NCI-H748 treated with DMSO at 0.1 percent for 48 hours (cell line): ENCODE data around the gene OR11G2.
"Not testable (repeated sequence)": the region's sequence is repeated elsewhere in the genome, so short reads cannot be mapped to it uniquely, and the experiment has no call there.

Experiments used
- DNase-seq: peaks from one replicate; lab custom pipeline; 2025; lab: John Stamatoyannopoulos, UW

Gene OR11G2, protein sequence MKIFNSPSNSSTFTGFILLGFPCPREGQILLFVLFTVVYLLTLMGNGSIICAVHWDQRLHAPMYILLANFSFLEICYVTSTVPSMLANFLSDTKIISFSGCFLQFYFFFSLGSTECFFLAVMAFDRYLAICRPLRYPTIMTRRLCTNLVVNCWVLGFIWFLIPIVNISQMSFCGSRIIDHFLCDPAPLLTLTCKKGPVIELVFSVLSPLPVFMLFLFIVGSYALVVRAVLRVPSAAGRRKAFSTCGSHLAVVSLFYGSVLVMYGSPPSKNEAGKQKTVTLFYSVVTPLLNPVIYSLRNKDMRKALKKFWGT

DNA sequence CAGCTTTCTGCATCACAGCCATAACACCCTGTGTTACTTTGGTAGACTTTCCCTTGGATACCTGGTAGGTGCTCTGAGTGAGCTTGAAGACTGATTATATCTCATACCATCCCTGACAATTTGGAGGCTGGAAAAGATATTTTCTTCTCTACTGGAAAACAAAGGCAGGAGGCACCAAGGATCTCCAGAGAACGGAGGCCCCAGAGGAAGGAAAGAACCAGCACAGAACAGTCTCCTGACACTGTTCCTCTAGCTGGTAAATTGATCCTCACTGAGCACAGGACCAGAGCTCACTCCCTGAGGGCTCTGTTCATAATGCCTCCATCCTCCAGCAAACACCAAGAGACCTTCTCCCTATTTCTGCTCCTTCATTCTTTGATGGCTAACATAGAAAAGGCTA lies at the start of gene OR11G2:
Gene OR11G2, plus strand, starts transcription at position 301 of the 400 bp plus-strand sequence. CDS start 6,542 bp downstream, outside the sequence.
- no peak for DNase-seq

DNA sequence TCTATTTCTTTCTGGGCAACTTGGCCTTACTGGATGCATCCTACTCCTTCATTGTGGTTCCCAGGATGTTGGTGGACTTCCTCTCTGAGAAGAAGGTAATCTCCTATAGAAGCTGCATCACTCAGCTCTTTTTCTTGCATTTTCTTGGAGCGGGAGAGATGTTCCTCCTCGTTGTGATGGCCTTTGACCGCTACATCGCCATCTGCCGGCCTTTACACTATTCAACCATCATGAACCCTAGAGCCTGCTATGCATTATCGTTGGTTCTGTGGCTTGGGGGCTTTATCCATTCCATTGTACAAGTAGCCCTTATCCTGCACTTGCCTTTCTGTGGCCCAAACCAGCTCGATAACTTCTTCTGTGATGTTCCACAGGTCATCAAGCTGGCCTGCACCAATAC lies 46.8 kb upstream of the OR11G2 start:
- no peak for DNase-seq

DNA sequence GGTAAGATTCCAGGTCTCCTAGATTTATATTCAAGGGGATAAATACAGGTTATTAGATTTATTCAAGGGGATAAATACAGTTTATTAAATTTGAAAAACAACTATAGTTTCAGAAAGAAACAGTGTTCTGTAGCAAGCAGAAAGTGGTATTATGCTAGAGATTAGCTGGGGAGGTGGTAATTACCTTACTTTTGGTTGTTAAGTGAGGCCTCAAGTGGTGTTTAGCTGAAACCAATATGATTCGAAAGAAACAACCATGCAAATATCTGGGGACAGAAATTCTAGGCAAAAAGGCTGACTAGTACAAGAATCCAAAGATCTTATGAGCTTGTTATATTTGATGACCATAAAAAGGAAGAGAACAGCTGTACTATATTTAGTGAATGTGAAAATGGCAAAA lies 45.9 kb upstream of the OR11G2 start:
- no peak for DNase-seq

DNA sequence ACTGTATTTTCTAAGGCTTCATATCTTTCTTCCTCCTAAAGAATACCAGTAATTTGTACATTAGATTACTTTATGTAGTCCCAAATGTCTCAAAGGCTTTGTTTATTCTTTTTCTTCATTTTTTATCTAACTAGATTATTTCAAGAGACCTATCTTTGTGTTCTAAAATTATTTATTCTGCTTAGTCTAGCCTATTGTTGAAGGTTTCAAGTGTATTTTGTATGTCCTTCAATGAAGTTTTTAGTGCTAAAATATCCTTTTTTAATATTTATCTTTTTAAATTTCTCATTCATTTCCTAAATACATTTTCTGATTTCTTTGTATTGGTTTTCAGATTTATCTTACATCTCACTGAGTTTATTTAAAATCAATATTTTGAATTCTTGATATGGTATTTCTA lies 26.2 kb upstream of the OR11G2 start:
- no peak for DNase-seq

DNA sequence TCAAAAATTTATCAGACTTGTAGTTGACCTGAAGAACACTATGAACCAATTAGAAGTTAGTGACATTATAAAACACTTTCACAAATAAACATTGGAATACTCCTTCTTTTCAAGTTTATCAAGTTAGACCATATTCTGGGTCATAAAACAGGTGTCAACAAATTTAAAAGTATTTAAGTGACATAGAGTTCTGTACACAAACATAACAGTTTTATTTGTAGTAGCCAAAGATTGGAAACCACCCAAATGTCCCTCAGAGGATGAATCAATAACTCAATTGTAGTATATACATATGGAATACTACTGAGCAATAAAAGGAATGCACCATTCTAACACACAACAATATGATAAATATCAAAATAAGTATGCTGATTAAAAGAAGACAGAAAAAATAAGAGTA lies 23.6 kb upstream of the OR11G2 start:
- no peak for DNase-seq

DNA sequence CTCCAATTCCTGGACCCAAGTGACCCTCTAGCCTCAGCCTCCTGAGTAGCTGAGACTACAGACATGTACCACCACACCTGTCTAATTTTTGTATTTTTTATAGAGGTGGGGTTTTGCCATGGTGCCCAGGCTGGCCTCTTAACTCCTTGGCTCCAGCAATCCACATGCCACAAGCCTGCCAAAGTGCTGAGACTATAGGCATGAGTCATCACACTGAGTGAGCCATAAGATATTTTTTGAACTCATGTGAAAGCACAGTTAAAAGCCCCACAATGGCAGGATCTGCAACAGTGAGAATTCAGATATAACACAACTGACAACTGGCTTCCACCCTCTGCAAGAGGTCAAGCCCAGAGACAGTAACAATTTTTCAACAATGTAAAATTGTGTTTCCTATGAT lies 20.8 kb upstream of the OR11G2 start:
- DNase-seq, result not testable (repeated sequence)

DNA sequence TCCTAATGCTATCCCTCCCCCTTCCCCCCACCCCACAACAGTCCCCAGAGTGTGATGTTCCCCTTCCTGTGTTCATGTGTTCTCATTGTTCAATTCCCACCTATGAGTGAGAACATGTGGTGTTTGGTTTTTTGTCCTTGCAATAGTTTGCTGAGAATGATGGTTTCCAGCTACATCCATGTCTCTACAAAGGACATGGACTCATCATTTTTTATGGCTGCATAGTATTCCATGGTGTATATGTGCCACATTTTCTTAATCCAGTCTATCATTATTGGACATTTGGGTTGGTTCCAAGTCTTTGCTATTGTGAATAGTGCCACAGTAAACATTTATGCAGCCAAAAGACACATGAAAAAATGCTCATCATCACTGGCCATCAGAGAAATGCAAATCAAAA lies 16.5 kb upstream of the OR11G2 start:
- DNase-seq, result not testable (repeated sequence)

DNA sequence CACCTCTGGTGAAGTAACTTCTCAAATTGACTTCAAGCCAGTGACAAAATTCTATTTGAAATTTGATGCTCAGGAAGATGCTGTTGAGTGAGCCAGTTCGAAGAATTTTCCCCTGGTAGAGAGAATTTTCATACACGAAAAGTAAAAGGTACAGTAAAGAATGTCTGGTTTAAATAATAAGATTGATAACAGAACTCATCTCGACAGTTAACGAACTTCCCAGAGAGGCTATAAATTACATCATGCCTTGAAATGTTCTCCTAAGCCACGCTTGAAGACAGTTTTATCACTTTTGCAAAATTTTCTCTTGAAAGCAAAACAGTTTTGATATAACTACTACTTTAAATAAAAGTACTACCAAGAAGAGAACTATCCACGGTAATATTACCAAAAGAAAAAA lies 14.4 kb upstream of the OR11G2 start:
- DNase-seq, result no peak

DNA sequence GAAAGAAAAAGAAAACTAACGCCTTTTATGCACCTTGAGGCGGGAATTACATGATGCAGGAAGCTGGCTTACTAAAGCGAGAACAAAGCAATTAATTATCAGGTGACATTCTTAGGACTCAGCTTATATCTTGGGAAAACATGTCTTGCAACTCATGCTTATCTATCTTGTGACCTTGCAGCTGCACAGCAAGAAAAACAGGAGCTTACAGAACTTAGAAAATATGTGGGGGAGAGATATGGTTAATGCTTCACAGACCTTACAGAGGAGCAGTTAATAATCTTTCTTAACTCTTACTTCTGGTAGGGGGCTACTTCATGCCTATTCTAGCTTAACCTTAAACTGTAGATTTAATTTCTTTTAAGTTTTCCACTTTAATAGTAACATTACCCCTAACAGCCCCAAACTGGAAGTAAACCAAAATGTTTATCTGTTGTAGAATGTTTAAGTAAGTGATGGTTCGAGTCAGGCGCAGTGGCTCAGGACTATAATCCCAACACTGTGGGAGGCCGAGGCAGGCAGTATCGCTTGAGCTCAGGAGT lies 13.2 kb upstream of the OR11G2 start:
- no peak for DNase-seq

DNA sequence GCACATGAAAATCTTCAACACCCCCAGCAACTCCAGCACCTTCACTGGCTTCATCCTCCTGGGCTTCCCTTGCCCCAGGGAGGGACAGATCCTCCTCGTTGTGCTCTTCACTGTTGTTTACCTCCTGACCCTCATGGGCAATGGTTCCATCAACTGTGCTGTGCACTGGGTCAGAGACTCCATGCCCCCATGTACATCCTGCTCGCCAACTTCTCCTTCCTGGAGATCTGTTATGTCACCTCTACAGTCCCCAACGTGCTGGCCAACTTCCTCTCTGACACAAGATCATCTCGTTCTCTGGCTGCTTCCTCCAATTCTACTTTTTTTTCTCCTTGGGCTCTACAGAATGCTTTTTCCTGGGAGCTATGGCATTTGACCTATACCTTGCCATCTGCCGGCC lies 11.5 kb upstream of the OR11G2 start:
- no peak for DNase-seq

DNA sequence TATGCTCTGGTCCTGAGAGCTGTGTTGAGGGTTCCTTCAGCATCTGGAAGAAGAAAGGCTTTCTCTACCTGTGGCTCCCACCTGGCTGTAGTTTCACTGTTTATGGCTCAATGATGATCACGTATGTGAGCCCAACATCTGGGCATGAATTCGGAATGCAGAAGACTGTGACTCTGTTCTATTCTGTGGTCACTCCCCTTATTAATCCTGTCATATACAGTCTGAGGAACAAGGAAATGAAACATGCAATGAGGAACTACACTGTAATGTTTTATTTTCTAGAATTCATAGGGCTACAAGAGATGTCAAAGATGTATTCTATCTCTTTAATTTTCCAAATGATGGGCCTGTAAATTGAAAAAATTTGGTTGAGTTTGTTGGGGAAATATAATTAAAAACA lies 10.8 kb upstream of the OR11G2 start:
- no peak for DNase-seq

DNA sequence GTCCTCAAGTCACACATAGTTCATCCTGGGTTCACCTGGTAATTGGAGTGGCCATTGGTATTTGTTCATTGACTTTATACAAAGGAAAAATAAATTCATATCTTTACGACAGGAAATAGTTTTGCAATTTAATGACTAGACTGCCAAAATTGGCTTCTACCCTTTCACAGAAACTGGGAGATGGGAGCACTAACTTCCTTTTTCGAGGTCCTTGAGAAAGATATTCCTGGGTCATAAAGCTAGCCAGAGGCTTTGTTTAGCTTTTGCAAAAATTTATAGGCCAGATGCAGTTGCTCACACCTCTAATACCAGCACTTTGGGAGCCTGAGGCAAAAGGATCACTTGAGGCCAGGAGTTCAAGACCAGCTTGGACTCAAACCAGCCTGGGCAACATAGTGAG lies 10.2 kb upstream of the OR11G2 start:
- no peak for DNase-seq

DNA sequence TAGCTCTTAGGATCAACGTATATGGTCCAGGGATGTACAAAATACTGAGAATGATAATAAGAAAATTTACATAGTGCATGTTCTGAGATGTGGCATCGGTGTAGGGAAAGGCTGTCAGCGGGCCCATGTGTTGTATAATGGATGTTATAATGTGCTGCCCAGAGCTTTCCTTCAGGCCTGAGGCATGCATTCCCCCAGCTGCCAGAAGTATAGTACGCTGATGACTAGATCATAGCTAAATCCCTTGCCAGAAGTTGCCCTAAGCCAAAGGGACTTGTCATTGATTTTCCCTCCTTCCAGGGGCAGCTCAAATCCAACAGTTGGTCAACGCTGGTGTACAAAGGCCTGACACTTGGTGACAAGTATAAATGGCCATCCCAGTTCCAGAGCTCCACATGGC lies 6.5 kb upstream of the OR11G2 start:
- no peak for DNase-seq

DNA sequence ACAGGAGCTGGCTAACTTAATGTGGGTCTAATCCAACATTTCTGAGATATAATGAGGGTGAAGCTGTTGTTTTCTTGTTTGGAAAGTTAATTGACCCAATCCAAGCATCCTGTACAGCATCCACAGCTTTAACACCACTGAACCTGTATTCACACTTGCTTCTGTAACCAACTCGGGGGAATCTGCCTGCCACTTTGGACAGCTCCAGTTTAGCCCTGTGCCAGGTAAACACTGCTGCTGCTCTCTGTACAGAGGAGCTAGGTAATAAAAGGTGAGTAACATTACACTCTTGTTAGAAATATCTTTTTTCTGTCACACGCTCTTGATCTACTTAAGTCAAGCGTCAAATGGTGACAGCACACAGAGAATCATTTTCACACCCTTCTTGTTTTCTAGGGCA lies 700 bp downstream of the OR11G2 start:
- DNase-seq, result no peak

DNA sequence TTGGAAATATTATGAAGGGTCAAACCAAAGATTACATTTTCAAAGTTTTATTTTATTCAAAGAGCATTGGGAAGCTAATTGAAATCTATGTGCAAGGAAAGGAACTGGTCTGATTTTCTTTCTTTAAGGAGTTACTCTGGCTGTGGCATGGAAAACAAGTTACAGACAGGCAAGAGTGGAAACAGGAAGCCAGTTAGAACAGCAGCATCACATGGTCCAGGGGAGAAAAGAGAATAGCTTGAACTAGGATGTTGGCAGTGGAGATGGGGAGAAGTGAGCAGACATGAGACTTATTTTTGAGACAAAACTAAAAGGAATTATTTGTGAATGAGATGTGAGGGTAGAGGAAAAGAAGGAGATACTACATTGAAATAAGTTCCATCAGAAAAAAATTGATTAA lies 3.4 kb downstream of the OR11G2 start:
- DNase-seq, result no peak

DNA sequence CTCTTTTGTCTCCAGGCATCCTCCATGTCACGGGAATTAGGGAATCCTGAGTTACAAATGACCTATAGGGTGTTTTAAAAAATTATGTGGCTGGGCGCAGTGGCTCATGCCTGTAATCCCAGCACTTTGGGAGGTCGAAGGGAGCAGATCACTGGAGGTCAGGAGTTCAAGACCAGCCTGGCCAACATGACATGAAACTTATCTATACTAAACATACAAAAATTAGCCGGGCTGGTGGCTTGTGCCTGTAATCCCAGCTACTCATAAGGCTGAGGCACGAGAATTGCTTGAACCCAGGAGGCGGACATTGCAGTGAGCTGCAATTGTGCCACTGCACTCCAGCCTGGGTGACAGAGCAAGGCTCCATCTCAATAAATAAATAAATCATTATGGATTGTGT lies 4.5 kb downstream of the OR11G2 start:
- DNase-seq, result not testable (repeated sequence)

DNA sequence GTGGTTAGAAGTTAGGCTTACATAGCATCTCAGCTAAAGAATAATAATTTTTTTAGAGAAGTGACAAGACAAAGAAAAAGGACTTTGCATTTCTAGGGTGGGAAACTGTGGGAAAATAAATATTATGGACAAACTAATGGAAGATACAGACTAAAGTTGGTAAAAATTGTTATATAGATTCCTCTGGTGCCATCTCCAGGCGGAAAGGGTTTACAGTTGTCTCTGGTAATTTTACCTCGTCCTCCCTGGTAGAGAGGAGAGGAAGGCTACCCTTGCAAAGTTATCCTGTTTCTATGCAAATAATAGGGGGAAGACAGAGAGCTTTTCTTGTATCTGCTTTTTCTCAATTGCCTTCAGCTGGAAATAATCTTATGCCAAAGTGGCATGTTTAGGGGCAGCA lies 5.2 kb downstream of the OR11G2 start:
- DNase-seq, result no peak

DNA sequence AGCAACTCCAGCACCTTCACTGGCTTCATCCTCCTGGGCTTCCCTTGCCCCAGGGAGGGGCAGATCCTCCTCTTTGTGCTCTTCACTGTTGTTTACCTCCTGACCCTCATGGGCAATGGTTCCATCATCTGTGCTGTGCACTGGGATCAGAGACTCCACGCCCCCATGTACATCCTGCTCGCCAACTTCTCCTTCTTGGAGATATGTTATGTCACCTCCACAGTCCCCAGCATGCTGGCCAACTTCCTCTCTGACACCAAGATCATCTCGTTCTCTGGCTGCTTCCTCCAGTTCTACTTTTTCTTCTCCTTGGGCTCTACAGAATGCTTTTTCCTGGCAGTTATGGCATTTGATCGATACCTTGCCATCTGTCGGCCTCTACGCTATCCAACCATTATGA lies 6.8 kb downstream of the OR11G2 start:
- DNase-seq, result no peak

DNA sequence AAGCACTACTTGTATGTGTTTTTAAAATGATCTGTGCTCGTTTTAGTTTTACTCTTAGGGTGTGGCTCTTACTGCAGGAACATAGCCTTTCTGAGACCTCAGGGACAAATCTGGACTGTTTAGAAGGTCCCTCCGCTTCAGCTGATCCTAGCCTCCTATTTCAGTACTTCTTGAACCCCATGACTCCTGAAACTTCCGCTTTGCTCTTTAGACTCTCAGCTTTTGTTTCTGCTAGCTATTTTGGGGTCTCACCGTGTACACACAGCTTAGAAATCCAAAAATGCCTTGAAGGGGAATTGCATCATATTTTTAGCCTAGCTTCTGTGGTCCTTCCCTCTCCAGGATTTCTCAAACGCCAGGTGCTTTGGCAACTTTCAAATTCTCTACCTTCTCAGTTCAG lies 8.3 kb downstream of the OR11G2 start:
- no peak for DNase-seq

DNA sequence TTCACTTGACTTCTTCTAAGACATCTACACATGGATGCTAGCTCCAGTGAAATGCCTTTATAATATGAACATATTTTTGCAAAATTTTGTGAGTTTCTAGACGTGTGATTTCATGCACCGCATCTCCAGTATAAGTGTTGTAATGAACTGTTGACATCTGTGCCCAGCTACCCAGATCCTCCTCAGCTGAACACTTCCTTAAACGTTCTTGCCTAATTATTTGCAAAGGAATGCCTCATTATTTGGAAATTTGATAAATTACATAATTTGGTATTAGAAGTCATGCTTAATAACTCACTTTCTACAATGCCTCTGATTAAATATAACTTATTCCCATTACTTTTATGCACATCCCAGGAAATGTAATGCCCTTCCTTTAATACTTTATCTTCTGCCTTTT lies 14.0 kb downstream of the OR11G2 start:
- DNase-seq, result no peak

DNA sequence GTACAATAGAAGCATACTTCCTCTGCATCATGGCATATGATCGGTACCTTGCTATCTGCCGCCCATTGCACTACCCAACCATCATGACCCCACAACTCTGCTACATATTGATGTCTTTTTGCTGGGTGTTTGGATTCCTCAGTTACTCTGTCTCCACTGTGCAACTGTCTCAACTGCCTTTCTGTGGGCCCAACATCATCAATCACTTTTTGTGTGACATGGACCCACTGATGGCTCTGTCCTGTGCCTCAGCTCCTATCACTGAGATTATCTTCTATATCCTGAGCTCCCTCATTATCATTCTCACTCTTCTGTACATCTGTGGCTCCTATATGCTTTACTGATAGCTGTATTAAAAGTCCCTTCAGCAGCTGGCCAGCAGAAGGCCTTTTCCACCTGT lies 18.9 kb downstream of the OR11G2 start:
- DNase-seq, result no peak

DNA sequence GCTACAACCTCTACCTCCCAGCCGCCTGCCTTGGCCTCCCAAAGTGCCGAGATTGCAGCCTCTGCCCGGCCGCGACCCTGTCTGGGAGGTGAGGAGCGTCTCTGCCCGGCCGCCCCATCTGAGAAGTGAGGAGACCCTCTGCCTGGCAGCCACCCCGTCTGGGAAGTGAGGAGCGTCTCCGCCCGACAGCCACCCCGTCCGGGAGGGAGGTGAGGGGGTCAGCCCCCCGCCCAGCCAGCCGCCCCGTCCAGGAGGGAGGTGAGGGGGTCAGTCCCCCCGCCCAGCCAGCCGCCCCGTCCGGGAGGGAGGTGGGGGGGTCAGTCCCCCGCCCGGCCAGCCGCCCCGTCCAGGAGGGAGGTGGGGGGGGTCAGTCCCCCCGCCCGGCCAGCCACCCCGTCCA lies 21.7 kb downstream of the OR11G2 start:
- not testable (repeated sequence) for DNase-seq

DNA sequence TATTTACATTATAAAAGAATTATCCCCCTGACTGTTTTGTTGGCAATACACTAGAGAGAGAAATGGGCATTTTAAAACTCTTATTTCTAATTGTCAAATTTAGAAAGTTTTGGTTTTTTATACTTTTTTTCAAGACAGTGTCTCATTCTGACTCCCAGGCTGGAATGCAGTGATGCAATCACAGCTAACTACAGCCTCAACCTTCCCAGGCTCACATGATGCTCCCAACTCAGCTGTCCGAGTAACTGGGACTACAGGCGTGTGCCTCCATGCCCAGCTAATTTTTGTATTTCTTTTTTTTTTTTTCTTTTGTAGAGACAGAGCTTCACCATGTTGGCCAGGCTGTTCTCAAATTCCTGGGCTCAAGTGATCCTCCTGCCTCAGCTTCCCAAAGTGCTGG lies 24.5 kb downstream of the OR11G2 start:
- DNase-seq, result no peak

DNA sequence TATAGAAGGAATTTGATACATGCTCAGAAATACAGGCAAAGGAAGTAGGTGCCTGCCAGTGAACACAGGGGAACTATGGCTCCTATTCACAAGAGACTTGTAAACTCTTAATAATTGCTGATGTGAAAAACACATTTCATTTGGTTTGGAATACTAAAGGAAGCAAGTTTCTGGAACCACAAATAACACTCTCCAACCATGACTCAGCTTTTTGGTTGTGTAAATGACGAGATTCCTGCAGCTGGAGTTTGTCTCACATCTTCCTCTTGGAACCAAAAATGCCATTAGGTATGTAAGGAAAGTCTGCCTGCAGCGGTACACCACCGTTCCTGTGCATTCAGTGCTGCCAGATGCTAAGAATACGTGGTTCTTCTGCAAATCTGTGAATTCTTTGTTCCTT lies 28.3 kb downstream of the OR11G2 start:
- DNase-seq, result no peak
